ENCODE data around the gene PIGK.
"Not testable (repeated sequence)": the region's sequence is repeated elsewhere in the genome, so short reads cannot be mapped to it uniquely, and the experiment has no call there.

The PIGK gene

DNA sequence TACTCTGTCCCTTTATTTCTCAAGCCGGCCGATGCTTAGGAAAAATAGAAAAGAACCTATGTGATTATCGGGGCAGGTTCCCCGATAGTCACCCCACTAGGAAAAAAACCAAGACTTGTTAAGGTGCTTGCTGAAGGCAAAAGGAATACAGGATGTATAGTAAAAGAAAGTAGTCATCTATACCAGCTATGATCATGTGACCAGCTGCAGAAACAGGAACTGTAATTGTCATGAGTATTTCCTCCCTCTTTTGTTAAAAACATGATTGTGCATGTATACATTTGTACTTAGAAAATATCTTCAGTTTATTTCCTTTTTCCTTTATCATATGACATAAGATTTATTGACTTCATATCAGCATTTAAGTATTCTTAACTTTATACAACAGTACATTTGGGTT, 30.5 kb downstream of the PIGK start:
- no peak for DNase-seq

DNA sequence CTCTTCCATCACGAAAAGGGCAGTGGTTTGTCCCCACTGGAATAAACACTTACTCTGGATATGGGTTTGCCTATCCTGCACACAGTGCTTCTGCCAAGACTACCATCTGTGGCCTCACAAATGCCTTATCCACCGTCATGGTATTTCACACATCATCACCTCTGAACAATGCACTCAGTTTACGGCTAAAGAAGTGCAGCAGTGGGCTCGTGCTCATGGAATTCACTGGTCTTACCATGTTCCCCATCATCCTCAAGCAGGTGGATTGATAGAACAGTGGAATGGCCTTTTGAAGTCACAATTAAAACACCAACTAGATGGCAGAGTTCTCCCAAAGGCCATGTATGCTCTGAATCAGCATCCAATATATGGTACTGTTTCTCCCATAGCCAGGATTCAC, 32.3 kb downstream of the PIGK start:
- not testable (repeated sequence) for DNase-seq

DNA sequence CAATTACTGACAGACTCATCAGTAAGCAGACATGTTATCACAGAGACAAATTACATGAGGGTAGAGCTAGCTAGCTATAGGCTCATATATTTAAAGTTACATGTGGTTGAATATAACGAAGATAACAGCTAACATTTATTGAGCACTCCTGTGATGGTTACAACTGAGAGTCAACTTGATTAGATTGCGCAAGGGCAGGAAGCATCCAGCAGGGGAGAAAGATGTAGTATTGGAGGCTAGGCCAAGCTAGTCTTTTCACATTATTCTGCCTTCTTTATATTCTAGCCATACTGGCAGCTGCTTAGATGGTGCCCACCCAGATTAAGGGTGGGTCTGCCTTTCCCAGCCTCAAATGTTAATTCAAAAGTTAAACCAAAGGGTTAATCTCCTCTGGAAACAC, 37.1 kb downstream of the PIGK start:
- DNase-seq = no peak

DNA sequence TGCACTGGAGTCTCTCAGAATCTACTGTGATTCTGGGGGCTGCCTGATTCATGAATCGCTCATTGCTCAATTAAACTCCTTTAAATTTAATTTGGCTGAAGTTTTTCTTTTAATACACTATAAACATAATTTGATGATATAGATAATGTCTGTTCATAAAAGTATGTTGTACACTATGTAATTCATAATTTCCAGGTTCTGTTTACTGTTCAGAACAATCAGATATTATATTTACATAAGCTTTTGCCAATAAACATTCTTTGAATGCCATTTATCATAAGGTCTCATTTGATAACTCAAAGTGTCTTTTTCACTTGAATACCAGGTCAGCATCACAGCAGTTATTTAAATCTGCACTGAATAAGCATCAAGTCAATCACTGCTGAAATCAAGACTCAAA, 39.6 kb downstream of the PIGK start:
- DNase-seq = no peak

DNA sequence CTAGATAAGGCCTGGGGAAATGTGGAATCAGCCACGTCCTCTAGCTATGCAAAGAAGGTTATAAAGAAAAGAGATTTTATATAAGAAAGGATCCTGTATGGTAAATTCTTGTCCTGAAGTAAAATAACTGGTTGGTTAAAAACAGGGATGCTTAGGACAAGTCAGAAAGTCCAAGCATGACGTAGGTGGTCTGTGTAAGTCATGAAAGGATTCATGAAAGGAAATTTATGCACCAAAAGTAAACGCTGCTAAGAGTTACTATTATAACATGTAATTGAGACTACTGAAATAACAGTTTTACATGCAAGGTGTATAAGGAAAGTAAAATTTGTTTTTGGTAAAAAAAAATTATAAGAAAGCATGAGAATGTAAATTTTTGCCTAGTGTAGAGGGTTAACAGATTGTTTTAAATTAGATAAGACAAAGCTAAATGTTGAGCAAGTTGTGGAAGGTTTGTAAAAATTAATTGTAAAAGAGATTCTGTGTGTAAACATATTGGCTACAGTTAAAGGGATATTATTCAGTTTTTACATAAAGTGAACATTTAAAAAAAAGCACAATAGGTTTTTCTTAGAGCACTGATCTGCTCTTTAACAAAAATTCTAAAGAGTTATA, 43.9 kb downstream of the PIGK start:
- no peak for DNase-seq

DNA sequence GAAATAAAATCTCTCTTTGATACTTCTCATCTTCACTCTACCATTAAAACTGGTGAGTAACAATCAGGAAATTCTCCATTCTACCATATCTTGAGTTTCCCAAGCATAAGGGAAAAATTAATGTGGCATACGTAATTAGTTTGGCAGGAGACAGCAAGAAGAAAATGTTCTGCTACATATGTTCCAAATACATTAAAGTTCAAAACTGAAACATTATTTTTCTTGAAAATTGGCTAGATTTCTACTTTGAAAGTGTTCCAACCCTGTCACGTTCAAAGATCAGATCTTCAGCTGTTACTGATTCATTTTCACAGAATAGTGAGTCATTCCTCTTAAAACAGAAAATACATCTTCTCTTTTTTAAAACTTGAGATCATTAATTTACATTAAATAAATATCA, 48.5 kb downstream of the PIGK start:
- no peak for DNase-seq

DNA sequence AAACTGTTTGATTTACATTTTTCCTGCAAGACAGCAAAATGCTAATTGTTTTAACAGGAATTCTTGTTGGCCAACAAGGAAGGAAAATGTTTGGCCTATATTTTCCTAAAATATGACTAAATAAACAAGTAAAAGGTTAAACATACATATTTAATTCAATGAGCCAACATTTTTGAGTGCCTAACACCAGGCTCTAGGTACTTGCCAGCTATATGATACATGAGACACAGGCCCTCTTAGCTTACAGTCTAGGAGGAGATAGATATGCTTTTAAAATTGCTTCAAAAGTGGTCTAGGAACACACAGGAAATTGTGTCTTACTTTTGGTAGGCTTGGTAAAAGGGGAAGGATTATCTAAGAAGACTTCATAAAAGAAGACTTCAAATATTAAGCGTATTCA, 50.9 kb downstream of the PIGK start:
- DNase-seq = no peak

DNA sequence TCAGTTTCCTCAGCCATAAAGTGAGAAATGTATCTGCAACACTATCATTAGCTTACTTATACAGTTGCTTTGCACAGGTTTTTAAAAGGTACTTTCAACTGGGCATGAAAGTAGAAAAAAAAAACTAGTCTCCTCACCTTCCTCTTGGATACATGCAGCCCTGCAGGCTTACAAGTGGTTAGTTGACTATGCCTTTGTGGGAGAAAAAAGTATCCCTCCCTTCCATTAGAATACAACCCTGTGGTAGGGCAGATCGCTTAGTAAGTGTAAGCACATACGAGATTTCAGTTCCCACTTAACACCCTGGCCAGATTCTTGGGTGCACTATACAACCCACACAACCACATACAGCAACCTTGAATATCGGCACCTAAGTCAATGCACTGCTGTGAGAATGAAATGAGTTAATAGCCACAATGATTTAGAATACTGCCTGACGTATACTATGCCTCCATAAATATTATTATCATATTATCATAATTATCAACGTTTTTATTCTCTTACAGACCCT, 54.7 kb downstream of the PIGK start:
- DNase-seq = no peak

DNA sequence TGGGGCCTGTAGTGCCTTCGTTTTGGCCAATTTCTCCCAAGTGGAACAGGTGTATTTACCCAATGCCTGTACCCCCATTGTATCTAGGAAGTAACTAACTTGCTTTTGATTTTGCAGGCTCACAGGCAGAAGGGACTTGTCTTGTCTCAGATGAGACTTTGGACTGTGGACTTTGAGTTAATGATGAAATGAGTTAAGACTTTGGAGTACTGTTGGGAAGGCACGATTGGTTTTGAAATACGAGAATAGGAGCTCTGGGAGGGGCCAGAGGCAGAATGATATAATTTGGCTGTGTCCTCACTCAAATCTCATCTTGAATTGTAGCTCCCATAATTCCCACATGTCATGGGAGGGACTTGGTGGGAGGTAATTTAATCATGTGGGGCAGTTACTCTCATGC, 59.5 kb downstream of the PIGK start:
- not testable (repeated sequence) for DNase-seq

DNA sequence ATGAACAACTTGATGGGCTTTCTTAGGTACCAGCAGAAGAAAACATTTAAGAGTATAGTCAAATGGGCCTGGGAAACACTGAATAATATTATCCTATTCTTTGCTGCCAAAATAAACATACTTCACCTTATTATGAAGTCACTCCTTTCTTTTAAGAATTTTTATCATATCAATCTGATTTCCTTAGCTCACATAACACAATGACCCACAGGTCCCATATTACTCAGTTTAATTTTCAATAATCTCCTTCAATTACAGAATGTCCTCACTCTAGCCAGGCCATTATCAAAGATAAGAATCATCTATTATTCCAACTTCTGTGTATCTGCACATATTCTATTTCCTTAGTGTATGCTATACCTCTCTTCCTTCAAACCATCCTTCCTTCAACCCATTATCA, 63.0 kb downstream of the PIGK start:
- no peak for DNase-seq

DNA sequence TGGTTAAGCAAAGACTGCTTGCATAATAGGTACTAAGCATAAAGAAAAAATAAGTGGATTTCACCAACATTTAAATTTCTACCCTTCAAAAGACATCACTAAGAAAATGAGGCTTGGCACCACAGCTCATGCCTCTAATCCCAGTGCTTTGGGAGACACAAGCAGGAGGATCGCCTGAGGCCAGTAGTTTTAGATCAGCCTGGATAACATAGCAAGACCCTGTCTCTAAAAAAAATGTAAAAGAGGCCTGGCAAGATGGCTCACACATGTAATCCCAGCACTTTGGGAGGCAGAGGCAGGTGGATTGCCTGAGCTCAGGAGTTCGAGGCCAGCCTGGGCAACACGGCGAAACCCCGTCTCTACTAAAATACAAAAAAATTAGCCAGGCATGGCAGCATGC, 73.0 kb downstream of the PIGK start:
- no peak for DNase-seq

DNA sequence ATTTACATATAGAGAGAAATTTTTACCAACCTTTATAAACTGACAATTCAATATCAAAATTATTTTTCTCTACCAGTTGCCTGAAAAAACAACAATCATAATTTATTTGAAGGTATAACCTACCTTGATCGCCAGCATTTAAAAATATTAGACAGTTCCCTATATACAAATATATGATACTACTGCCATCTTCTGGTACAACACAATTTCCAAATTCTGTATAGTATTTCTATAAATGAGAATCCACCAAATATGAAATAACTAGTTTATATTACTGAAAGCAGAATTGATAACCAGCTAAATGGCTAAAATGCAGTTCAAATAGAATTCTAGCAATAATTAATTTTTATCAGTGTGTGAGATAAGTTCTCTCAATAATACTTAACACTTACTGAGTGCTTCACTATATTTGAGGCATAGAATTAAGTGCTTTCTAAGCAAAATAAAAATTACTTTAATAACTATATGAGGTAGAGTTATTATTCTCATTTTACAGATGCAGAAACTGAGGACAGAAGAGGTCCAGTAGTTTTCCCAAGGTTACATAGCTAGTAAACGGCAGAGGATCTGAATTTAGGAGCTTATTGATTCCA, 75.6 kb downstream of the PIGK start:
- peak; percentile 12 for DNase-seq

DNA sequence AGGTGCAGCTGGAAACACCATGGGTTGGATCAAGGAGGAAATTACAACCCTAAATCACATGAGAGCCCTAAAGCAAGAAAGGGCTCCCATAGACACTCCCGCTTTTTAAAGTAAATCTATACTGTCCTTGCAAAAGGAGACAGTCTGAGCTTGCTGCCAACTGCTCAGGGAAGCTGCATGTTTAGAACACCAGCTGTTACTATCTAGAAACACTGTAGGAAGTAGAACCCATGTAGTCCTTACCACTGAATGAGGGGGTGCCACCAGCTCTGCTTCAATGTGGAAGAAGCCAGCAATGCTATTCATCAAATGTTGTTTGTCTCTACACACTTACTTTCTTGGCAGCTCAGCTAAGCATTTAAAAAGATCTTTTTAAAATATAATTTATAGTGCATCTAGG, 79.8 kb downstream of the PIGK start:
- no peak for DNase-seq

DNA sequence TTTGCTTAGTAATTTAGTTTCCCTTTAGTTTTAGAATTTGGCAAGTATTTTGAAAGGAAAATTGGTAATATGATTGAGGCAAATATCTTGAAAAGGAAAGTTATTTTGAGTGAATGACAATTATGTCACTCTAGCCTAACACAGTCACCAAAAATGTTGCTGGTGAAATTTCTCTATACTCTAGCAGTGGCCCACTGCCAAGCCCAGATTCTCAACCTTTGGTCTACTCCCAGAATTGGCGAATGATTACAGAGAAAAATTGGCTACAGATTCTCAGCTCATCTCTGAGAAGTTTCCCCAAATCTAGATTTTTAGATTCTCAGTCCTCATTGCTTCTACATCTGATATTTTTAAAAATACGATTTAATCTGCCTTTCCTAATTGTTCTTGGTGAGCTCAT, 84.9 kb downstream of the PIGK start:
- DNase-seq = no peak

DNA sequence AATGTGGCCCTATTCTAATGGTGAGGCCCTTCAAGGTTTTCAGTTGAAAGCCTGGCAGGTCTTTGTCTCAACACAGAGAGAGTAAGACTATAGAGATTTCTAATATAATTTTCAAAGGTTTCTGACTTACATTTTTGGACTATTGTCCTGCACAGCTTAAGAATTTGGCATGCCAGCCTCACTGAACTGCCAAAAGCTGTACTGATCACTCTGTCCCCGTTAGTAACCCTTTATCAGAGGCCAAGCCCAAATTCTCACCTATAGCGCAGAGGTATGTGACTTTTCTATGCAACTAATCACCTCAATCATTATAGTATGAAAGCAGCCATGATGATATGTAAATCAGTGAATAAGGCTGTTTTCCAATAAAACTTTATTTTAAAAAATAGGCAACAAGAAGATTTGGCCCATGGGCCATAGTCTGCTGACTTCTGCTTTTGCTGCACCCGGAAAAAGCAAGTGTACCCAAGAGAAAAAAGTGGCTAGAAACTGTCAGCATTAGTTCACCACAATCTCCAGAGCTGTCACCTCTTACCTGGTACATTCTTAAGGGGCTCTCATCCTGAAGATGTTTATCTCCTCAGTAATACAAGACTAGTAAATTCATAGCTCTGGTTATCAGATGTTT, 85.4 kb downstream of the PIGK start:
- no peak for DNase-seq

DNA sequence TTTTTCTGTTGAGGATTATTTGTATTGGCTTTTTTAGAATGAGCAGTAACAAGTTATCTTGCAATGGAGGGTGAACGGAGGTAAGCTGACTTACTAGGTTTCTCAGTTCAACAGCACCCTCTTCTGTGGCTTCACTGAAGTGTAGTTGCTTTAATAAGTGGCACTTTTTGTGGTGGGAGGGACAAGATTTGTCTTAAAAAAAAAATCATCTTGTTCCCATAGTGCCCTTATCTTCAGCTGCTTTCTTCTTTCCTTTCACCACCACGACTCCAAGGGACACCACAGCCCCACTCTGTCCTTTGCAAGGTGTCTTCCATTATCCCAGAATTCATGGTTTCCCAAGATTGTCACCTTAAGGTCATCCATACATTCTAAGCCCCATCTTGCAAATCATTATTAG, 92.9 kb downstream of the PIGK start:
- DNase-seq = peak; percentile 60

DNA sequence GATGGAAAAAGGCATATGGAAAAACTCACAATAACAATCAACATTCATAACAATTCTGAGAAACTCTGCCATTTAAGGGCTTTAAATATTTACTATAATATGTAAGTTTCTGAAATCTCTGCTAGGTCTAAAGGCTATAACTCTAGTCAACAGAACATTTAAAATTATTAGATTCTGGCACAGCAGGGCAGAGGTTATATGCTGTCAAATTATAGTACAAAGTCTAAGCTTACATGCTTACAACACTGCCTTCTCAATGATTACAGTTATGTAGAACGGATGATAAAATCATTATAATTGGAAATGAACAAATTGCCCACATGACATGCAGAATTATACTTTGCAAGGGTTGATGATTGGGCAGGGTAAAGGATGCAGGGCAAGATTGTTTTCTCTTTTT, 97.7 kb downstream of the PIGK start:
- DNase-seq = no peak

DNA sequence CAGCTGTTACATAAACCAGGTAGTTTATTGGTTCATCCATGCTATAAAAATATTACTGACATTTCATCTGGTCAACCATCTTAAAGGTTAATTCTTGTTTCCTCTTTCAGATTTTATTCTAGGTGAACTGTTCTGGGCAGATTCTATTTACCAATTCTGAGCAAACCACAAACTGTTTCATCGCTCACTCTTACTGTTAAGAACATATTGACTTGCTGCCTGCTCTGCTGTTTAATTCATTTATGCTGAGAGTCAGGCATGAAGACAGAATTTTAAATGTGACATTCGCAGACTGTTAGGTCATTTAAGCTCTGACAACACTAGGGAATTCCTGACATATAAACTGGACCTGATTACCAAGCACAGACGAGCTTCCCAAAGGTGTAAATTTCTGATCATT, 98.3 kb downstream of the PIGK start:
- DNase-seq = no peak

DNA sequence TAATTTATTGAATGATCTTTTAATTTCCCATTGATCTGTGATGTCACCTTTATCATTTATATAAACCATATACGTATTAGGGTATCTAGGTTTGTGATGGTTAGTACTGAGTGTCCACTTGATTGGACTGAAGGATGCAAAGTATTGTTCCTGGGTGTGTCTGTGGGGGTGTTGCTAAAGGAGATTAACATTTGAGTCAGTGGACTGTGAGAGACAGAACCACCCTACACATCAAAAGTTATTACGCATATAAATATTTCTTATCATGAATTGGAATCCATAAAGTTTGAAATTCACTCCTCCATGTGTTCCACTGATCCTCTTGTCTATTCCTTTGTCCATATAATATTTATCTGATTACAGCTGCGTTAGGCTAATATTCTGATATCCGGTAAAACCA, 100.5 kb downstream of the PIGK start:
- no peak for DNase-seq

DNA sequence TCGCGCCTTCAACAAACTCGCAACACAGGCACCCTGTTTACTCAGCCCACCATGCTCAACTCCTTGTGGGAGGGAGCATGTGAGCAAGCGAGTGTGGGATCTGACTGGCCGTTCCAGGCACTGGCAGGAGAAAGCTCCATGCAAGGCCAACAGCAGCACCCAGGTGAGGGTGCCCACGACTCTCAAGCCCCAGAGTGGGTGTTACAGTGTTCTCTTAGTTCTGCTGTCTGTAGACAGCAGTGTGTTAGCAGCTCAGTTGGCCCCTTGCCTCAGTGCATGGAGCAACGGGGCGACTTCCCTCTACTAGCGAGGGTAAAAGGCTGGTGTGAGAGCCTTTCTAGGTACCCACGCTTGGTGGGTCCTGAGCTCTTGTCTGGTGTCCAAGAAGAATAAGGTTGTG, 114.6 kb downstream of the PIGK start:
- no peak for DNase-seq

DNA sequence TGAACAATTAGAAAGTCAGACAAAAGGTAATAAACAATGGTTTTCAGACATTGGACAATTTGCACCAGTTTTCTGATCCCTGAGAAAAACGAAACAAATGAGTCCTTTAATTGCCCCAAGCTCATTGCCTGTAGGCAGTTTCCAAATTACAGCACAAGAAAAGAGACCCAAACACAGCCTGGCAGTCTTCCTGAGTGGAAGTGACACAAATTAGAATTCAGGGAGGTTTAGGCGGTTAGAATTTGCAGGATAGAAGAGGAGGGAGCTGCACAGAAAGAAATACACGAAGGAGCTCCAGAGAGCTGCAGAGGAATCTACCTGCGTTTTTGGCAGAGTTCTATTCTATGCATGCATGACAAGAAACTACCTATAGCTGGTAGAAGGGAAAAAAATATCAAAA, 115.7 kb downstream of the PIGK start:
- DNase-seq = no peak

DNA sequence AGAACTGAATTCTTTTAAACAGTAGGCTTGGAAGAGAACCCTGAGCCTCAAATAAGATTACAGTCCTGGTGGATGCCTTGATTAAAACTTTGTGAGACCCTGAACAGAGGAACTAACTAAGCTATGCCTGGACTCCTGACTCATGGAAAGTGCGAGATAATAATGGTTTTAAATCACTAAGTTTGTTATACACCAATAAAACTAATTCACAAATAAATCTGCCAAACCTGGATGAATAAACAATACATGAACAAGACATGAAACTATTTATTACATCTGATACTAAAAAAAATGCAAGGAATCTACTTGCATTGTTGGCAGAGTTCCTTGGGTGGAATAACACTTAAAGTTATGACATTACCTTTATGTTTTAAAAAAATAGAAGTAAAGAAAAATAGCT, 118.4 kb downstream of the PIGK start:
- DNase-seq = no peak

DNA sequence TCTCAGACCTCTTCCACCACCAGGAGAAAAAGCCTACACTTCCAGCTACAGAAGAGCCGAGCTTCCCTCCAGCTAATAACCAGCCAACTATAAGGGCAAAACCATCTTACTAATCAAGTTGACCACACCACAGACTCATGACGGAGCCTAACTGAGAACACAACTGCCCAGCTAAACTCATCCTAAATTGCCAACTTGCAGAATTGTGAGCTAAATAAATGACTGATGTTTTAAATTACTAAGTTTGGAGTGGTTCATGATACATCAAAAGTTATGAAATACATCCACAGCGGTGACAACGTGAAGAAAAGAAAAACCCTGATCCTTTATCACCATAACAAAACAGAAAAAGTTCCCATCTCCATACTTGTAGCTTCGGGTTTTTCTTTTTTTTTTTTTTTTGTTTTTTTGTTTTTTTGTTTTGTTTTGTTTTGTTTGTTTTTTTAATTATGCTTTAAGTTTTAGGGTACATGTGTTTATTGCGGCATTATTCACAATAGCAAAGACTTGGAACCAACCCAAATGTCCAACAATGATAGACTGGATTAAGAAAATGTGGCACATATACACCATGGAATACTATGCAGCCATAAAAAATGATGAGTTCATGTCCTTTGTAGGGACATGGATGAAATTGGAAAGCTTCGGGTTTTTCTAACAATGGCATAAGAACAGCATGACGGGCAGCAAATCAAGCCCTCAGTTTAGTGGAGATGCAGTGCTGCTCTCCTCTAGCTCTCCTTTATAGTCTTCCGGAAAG, 122.6 kb downstream of the PIGK start:
- DNase-seq = no peak

DNA sequence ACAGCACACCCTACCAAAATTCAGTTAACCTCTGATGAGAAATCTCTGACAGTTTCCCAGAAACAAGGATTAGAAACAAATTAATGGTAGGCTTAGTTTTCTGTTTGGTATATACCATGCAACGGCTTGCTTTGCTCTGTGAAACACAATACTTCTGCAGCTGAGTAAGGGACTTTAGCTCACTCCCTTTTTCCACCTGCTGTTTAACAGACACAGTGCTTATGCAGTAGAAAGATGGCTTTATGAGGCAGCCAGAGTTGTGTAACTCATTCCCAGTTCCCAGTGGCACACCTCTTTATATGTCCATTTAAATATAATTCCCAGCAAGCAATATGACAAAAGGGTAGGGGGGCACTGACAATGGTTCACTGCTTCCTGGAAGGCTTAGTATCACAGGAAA, 124.0 kb downstream of the PIGK start:
- DNase-seq = no peak
